Measurements from ENCODE around the gene CHD2.
"Not testable (repeated sequence)": the region's sequence is repeated elsewhere in the genome, so short reads cannot be mapped to it uniquely, and the experiment has no call there.

CHD2 gene

DNA sequence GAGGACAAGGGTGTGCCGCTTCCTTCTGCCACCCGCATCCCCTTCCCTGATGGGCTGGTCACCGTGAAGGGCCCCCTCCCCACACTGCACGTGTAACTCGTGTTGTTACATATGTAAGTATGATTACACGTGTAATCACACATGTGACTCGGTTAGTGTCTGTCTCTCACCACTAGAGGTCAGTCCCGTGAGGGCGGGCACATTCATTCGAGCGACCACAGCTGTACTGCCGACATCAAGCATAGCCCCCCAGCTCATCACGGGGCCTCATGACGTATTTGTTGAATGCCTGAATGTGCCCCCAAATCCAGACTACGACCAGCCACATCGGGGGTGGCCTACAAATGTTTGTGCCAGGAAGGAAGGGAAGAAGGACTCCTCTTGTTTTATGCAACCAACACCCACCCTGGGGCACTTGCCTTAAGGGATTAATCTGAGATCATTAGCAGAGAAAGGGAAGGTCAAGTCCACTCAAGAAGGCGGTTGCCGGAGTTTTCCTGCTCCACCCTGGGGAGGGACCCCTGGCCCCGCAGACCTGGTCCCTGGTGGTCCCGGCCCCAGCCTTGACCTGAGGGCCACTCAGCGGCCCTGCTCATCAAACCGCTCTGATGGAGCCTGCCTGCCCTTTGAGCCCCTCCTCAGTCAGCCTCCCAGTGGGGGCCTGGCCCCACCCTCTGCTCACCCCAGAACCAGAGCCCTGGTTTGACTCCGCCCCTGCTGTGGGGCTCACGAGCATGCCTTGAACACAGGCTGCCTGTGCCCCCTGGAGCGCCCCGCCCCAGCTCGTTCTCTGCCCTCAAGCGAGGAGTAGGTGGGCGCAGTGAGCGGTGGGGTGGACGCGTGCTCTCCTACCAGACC, 136.1 kb downstream of the CHD2 start:
- peak in 2 of 3 experiments; percentile 23 to 44 for DNase-seq (ENCODE audit: low read depth in 3 of 3)

DNA sequence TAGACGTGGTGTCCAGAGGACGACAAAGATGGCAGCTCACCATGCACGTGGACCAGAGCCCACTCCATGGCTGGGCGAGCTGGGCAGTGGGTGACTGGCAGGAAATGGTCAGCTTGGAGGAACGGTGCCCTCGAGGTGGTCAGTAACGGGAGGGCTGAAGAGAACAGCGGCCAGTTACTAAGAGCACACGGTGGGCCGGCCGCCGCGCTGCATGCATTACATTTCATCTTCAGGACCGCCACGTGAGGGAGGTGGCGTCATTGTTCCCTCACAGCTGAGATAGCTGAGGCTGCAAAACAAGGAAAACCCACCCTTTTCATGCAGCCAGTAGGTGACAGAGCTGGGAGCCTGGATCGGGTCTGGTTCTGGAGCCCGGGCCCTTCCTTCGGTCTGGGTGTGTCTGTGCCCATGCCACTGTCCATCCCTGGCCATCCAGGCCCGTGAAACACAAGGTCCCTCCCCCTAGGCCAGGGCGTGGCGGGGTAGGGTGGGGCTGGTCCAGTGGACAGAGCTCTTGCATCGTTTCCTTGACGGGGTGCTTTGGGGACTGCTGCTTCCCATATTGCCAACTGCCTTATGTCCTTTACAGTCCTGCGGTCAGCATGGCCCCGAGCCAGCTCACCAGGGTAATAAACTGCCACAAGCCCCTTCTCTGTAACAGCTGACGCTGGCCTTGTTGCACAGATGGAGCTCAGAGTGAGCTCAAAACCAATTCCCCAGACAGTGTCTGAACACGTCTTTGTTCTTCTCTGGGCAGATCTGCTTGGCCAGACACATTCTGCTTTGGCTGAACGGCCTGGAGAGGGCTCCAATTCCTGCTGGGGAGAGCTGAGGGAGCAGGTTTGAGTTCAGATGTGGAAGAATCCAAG, 137.1 kb downstream of the CHD2 start:
- no peak for DNase-seq (ENCODE audit: low read depth in 3 of 3)

DNA sequence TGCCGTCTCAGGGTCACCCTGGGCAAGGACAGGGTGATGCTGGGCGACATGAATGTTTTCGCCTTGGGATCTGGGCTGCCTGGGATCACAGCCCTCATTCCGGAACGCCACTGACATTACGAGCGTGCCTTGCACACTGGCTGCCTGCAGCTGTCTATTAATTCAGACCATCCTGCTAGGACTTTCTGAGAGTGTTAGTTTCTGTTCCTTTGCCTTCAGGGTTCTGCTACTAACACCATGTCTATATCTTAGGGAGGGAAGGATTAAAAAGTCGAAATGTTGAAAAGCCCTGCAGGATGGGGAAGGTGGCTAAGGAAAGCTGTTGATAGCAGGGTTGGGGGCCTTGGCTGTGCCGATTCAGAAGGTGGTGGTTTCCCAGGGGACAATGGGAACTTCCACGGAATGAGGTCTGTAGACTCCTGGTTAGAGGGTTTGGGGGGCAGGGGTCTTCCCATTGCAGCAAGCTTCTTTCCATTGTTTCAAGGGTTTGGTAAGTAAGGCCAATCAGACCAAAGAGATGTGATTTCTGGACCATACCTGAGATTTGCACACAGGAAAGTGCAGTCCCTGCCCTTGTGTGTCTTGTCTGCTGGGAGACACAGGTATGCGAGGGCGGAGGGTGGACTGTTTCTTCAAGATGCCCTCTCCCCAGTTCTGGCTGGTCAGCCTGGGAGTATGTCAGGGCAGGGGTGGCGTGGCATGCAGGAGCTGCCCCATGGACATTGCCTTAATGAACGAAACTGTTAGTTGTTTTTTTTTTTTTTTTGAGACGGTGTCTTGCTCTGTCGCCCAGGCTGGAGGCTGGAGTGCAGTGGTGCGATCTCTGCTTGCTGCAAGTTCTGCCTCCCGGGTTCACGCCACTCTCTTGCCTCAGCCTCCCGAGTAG, 137.9 kb downstream of the CHD2 start:
- no peak for DNase-seq (ENCODE audit: low read depth in 3 of 3)

DNA sequence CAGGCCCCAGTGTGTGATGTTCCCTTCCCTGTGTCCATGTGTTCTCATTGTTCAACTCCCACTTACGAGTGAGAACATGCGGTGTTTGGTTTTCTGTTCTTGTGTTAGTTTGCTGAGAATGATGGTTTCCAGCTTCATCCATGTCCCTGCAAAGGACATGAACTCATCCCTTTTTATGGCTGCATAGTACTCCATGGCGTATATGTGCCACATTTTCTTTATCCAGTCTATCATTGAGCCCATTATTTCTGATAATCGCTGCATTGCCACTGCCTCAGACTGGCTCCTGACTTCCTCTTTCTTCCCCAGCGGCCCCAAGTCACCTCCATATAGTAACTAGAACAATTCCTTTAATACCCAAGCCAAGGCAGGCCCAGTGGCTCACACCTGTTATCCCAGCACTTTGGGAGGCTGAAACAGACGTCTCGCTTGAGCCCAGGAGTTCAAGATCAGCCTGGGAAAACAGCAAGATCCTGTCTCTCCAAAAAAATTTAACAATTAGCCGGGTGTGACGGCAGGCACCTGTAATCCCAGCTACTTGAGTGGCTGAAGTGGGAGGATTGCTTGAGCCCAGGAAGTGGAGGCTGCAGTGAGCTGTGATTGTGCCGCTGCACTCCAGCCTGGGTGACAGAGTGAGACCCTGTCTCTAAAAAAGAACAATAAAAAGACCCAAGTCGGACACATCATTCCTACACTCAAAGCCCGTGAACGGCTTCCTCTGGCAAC, 139.6 kb downstream of the CHD2 start:
- DNase-seq (ENCODE audit: low read depth in 3 of 3) = not testable (repeated sequence)

DNA sequence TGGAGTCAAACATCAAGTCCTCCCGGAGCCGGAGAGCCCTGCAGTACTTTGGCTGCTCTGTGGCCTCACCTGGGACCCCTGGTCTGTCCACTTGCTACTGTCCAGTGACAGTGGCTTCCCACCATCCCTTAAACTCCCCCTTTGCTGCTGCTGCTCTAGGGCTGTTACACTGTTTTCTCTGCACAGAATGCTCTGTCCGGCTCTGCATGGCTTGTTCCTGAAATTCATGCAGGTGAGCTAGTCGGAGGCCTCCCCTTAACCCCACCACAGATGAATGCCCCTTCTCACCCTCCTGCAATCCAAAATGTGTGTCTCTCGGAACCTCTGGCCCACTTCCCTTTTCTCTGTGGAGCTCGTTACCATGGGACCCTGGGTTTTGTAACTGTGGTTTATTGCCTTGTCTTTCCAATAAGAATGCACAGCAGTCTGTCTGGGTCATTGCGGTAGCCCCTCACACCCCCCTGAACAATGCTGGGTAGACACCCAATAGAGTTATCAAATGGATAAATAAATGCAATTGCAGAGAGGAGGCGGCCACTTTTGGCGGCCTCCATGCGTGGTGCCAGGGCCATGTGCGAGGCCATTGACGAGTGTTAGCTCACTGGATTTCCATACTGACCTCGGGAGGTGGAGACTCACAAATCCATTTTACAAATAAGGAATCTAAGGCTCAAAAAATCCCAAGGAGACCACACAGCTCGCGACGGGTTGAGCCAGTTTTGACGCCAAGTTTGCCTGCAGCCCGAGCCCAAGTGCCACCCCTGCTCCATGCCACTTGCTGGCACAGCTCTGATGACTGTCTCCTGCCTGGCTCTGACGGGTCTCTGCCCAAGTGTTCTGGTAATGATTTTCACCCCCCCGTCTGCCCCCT, 140.4 kb downstream of the CHD2 start:
- DNase-seq (ENCODE audit: low read depth in 3 of 3) = no peak

DNA sequence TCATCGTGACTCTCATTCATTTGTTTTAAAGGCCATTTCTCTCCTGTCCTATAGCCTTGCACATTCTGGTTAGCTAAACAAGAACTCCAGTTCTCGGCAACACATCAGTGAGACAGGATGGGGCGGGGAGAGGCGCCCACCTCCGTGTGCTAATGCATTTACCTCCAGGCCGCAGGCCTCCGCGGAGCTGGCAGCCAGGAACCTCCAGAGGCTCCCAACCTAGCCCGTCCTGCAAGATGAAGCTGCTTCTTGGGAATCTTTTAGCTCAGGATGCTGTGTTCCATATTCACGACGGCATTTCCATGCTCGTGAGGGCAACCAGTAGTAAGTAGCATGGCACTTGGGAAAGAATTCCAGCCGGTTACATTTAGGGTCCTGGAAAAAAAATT, 141.0 kb downstream of the CHD2 start:
- DNase-seq (ENCODE audit: low read depth in 3 of 3) = no peak

DNA sequence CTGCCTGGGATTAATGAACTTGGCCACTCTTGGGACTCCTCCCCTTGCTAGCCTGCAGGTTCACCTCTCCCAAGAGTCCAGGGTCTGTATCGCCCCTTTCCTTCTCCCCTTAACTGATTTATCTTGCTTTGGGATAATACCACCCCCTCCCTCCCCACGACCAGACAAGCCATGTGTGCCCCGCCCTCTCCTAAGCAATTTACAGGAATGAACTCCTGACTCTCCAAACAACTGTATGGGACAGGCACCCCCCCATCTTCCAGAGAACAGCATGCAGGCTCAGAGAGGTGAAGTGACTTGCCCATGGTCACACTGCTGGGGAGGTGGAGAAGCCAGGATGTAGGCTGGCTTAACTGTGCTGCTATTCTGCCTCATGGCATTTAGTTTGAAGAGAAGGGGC, 142.1 kb downstream of the CHD2 start:
- no peak for DNase-seq (ENCODE audit: low read depth in 3 of 3)

DNA sequence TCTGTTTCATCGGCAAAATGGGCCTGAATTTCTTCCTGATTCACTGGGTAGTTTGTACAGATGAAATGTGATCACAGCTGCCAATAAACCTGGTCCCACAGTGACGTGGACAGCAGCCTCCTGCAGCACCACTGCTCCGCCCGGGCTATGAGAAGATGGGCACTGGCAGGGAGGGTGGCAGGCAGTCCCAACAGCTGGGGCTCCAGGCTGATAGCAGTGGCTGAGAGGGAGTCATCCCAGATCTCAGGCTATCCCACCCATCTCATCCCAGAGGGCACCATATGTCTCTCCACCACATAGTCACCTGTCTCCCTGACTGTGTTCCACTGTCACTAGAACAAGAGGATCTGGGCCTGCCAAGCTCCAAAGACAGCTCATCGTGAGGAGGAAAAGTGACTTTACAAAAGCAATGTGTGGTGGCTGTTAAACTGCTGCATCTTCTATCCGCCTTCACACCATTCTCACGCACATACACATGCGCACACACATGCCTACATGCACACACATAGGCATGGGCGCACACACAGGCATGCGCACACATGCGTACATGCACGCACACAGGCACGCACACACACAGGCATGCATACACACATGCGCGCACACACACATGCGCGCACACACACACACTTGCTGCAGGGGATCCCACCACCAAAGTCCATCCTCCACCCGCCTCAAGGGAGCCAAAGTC, 142.7 kb downstream of the CHD2 start:
- DNase-seq (ENCODE audit: low read depth in 3 of 3) = no peak

DNA sequence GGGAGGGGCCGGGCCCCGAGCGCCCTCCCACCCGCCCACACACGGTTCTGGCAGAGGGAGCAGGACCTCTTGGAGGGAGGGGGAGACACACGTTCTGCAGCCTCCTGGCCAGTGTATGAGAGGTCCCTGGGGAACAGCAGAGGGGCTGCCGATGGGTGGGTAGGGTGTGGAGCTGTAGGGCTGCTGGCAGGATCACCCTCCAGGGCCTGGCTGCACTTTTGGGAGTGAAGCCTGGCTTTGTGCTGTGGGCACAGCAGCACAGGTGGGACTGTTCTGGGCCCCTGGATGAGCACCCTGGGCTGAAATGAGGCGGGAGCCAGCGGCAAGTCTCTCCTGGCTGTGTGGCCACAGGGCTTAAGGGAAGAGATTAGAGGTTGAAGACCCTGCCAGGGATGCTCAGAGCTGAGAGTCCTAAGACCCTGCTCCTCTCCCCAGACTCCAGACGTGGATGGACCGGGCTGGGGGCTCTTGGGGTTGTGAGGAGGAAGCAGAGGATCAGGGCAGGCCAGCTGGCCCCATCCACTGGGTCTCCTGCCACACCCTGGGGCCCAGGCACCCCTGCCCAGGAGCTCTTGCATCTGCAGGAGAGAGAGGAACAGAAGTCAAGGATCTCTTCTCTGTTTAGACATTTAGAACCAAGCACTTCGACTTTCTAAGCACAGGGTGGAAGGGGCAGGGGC, 143.6 kb downstream of the CHD2 start:
- DNase-seq (ENCODE audit: low read depth in 3 of 3) = no peak

DNA sequence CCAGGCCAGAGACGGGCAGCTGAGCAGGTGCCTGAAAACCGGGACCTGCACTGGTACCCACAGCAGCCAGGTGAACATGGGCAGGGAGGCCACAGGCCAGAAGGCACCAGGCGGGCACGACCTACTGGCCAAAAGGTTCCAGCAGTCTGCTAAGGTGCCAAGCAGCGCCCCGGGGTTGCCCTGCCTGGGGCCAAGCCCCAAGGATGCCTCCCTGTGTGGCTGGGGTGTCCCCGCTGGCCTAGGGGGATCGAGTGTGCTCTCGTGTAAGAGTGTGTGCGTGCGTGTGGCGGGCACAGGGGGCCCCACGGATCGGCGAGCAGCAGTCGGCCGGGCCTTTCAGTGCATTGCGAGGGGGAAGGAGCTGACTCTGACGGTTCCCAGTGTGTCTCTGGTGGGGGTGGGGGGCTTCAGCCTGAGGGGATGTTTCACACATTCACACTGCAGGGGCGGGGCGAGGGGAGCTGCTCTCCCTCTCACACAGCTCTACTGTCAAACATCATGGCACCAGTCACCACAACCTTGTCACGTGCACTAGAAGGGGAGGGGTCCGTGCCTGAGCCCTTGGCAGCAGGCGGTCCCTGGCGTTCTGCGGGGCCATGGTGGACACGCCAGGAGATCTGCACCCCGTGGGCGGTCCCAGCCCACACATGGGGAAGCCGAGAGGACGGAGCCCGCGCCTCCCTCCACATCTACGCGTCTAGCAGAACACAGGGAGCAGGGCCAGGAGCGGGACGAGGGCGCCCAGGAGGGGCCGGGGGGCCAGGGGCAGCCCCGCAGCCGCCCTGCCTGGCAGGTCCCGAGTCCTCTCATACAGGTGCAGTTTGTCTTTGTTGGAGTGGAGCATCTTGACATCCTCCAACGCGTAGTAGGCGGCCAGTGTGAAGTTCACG, 144.4 kb downstream of the CHD2 start:
- DNase-seq (ENCODE audit: low read depth in 3 of 3) = no peak

DNA sequence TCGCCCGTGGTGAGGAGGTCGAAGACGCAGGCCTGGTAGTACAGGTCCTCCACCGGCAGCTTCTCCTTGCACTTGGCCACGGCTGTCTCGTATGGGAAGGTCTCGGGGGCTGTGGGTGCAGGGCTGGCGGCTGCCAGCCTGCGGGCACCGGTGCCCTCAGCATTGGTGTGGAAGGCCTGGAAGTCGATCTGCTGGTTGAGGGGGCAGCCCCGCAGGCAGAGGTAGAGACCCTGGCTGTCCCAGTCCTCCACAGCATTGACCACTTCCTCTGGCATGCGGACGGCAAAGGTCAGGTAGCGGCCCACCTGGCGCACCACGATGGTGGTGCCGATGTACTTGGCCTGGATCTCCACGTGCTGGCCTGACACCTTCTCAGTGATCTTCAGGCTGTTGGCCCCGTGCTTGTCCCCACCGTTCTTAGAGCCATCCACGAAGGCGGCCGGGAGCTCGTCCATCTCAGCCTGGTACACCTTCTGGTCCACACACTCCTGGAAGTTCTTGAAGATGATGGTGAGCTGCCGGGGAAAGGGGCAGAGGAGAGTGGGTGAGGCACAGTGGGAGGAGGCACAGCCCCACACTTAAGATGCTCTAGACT, 145.2 kb downstream of the CHD2 start:
- DNase-seq (ENCODE audit: low read depth in 3 of 3) = no peak

DNA sequence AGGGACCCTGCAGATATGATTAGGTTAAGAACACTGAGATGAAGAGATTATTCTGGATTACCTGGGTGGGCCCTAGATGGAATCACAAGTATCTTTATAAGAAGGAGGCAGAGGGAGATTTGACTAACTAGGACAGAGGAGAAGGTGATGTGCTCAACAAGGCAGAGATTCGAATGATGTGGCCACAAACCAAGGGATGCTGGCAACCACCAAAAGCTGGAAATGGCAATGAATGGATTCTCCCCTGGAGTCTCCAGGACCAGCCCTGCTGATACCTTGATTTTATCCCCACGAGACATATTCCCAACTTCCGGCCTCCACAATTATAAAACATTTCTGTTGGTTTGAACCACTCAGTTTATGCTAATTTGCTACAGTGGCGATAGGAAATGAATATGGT, 146.0 kb downstream of the CHD2 start:
- no peak for DNase-seq (ENCODE audit: low read depth in 3 of 3)

DNA sequence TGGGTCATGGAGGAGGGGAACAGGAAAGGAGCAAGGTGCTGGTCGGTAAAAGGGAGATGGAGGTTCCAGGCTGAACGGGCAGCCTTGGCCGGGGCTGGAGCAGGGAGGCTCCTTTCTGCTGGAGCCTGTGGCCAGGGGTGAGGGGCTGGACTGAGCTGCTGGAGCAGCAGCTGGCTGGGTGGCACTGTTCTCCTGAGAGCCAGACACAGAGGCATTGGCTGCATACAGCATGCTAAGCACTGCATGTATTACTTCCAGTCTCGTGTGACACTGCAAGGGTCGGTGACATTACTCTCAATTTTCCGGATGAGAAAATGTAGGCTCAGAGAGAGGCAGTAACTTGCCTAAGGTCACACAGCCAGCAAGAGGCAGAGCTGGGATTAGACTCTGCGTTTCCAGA, 146.6 kb downstream of the CHD2 start:
- DNase-seq (ENCODE audit: low read depth in 3 of 3) = no peak

DNA sequence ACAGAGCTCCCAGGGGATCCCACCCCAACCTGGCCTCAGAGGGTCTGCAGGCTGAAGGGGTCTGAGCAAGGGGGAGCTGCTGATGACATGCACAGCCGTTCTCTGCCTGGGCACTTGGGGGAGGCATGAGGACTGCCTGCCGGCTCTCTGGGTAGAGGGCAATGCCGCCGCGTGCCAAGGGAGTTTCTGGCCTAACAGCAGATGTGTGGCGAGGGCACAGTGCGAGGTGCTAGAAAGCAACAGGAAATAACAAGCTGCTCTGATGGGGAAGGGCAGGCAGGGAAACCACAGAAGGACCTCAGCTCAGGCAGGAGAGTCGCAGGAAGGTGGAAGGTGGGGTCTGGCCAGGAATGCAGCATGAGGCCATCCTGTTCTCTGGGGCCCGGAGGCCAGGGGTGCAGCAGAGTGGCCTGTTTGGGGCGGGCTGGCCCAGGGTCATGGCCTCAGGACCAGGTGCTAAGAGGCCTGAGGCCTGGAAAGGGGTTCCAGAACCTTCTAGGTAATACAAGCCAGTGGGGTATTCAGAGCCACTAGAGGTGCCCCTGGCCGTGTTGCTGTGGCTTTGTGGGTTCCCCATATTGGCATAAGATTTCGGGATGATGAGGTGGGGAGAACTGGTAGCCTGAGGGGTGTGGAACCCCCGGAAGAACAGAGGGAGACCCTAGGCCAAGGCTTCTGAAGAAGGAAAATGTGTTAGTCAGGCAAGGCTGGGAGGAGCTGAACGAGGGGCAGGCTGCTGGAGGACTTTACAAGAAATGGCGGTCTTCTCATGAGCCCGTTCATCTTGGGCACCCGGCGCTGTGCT, 147.7 kb downstream of the CHD2 start:
- DNase-seq (ENCODE audit: low read depth in 3 of 3) = no peak

DNA sequence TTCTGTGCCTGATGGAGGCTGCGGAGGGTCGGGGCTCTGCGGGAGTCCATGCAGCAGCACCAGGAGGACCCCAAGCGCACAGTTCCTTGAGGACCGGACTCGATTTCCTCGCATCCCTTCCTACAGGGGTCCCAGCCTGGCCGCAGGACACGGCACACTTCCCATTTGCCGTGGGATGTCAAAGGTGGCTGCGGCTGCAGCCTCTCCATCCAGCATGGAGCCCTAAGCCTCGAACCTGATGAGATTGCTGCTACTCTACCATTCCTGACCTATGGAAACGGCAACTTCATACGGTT, 148.2 kb downstream of the CHD2 start:
- DNase-seq (ENCODE audit: low read depth in 3 of 3) = no peak

DNA sequence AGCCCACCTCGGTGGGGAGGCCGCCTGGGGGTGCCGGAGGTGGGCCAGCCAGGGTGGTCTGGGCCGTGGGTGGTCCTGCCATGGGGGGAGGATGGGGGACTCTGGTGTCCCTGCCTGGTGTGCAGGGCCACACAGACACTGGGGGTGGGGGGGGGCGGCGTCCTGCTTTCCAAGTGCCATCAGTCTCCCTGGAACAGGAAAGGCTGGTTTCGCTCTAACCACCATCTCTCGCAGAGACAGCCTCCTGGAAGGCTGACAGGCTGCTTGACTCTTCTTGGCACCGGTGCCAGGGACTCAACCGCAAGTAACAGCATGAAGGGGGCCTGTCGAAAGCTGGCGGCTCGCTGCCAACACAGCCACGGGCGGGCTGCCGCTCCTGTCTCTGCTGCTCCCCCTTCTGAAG, 148.6 kb downstream of the CHD2 start:
- no peak for DNase-seq (ENCODE audit: low read depth in 3 of 3)

DNA sequence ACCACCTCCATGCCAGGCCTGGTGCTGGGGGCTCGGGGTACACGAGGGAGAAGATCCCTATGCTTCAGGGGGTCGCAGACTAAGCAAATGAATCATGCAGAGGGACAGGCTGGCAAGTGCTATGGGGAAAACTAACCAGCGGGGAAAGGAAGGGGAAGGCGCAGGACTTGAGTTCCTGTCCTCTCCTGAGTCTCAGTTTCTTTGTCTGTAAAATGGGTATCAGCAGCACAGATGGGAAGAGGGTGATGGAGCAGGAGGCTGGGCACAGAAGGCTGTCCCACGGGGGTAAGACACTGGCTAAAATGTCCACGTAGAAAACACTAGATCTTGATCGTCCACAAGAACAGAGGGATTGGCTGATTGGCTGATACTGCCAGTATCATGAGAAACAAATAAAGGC, 149.1 kb downstream of the CHD2 start:
- no peak for DNase-seq (ENCODE audit: low read depth in 3 of 3)

All from stimulated activated CD4-positive, alpha-beta T cell treated with anti-CD3 and anti-CD28 coated beads, TNF-alpha, amount 100 ng/mL, for 24 hours (primary cell).